SK-N-SH treated with all-trans-retinoic acid at 6 μM for 48 hours (cell line): ENCODE data around the gene ZBTB7C.

Experiments
- ARNTL ChIP-seq: fragments of 450-650 bp; formaldehyde crosslinking; IDR thresholded peaks from 2 replicates; pipeline ENCODE4 v1.5.0; 2020; ENCODE audit warnings: low read depth, mild to moderate bottlenecking, moderate library complexity, borderline replicate concordance
- ZNF565 ChIP-seq: fragments of 450-650 bp; formaldehyde crosslinking; conservative IDR thresholded peaks from 2 replicates; pipeline ENCODE4 v1.5.0; 2020; ENCODE audit warnings: low read depth, mild to moderate bottlenecking, moderate library complexity
- TF ChIP-seq, protein P1 (sequence below): fragments of 250-450 bp; sonication (Bioruptor Pico); IDR thresholded peaks from 2 replicates; pipeline ENCODE4 v1.5.0; 2020; ENCODE audit warnings: mild to moderate bottlenecking, moderate library complexity
- TF ChIP-seq, protein P2 (sequence below): fragments of 250-450 bp; sonication (Bioruptor Pico); IDR thresholded peaks from 2 replicates; pipeline ENCODE4 v1.8.0; 2020; ENCODE audit warnings: mild to moderate bottlenecking, moderate library complexity, borderline replicate concordance

DNA sequence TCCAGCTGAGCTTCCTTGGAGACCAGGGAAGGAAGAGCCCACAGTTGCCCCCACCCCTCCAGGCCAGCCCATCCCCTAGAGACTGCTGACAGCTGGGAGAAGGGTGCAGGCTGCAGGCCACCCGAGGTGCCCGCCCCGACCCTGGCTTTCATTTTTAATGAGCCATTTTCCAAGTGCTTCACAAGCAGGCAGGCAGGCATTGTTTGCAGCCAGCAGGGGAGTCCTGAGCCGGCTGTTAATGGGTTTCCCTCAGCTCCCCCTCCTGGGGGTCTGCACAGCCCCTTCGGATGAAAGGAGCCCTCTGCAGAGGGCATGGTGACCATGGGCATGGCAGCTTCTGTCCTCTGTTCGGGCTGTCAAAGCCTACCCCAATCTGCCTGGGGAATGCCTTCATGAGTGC, 94.5 kb downstream of the ZBTB7C start:
- TF ChIP-seq ZNF565 (CRISPR knock-in tag): no peak
- TF ChIP-seq, protein P1, sequence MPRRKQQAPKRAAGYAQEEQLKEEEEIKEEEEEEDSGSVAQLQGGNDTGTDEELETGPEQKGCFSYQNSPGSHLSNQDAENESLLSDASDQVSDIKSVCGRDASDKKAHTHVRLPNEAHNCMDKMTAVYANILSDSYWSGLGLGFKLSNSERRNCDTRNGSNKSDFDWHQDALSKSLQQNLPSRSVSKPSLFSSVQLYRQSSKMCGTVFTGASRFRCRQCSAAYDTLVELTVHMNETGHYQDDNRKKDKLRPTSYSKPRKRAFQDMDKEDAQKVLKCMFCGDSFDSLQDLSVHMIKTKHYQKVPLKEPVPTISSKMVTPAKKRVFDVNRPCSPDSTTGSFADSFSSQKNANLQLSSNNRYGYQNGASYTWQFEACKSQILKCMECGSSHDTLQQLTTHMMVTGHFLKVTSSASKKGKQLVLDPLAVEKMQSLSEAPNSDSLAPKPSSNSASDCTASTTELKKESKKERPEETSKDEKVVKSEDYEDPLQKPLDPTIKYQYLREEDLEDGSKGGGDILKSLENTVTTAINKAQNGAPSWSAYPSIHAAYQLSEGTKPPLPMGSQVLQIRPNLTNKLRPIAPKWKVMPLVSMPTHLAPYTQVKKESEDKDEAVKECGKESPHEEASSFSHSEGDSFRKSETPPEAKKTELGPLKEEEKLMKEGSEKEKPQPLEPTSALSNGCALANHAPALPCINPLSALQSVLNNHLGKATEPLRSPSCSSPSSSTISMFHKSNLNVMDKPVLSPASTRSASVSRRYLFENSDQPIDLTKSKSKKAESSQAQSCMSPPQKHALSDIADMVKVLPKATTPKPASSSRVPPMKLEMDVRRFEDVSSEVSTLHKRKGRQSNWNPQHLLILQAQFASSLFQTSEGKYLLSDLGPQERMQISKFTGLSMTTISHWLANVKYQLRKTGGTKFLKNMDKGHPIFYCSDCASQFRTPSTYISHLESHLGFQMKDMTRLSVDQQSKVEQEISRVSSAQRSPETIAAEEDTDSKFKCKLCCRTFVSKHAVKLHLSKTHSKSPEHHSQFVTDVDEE (CRISPR knock-in tag): no peak
- TF ChIP-seq ARNTL (CRISPR knock-in tag): no peak
- TF ChIP-seq, protein P2, sequence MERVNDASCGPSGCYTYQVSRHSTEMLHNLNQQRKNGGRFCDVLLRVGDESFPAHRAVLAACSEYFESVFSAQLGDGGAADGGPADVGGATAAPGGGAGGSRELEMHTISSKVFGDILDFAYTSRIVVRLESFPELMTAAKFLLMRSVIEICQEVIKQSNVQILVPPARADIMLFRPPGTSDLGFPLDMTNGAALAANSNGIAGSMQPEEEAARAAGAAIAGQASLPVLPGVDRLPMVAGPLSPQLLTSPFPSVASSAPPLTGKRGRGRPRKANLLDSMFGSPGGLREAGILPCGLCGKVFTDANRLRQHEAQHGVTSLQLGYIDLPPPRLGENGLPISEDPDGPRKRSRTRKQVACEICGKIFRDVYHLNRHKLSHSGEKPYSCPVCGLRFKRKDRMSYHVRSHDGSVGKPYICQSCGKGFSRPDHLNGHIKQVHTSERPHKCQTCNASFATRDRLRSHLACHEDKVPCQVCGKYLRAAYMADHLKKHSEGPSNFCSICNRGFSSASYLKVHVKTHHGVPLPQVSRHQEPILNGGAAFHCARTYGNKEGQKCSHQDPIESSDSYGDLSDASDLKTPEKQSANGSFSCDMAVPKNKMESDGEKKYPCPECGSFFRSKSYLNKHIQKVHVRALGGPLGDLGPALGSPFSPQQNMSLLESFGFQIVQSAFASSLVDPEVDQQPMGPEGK: no peak
